Activated CD8-positive, alpha-beta memory T cell treated with anti-CD3 and anti-CD28 coated beads for 4 hours (primary cell): ENCODE results near the gene MOK.

Experiments used
- DNase-seq, 2 donors: peaks; one replicate each; pipeline ENCODE4 v3.0.0-alpha.2; 2020; ENCODE audit warnings: low read depth in 2 of 2

MOK gene

GRCh38 chr14:102180248-102180998 is 124.5 kb downstream of the MOK start:
- DNase-seq, result no peak
